Loucy (cell line): ENCODE results near the gene ZSCAN16.

ENCODE experiments used
- H2AFZ ChIP-seq: fragments of 200-600 bp; sonication (generic); 2 replicates; pipeline ENCODE4 v1.6.0; 2016; ENCODE audit warnings: antibody characterized with exemption, mild to moderate bottlenecking, low read length, moderate library complexity
- H3F3A ChIP-seq: fragments of 200-600 bp; 2 replicates; pipeline ENCODE4 v1.6.0; 2016; ENCODE audit warnings: antibody characterized with exemption, low read depth, mild to moderate bottlenecking
- H3K27me3 ChIP-seq: fragments of 200-600 bp; sonication (generic); 2 replicates; pipeline ENCODE4 v1.6.1; 2014; ENCODE audit warnings: low read length, mild to moderate bottlenecking; ENCODE audit not compliant: insufficient read depth, poor library complexity, severe bottlenecking
- H3K36me3 ChIP-seq: fragments of 200-600 bp; sonication (generic); 2 replicates; pipeline ENCODE4 v1.6.1; 2016; ENCODE audit warnings: low read length; ENCODE audit not compliant: insufficient read depth
- H3K4me1 ChIP-seq: fragments of 200-600 bp; sonication (generic); 2 replicates; pipeline ENCODE4 v1.5.1; 2014; ENCODE audit warnings: low read length, mild to moderate bottlenecking; ENCODE audit not compliant: insufficient read depth, poor library complexity, severe bottlenecking
- H3K4me2 ChIP-seq: fragments of 200-600 bp; sonication (generic); 2 replicates; pipeline ENCODE4 v1.6.0; 2014; ENCODE audit warnings: antibody characterized with exemption, low read length, low read depth, mild to moderate bottlenecking; ENCODE audit not compliant: poor library complexity, severe bottlenecking
- H3K4me3 ChIP-seq: fragments of 200-600 bp; sonication (generic); 2 replicates; pipeline ENCODE4 v1.5.1; 2014; ENCODE audit warnings: low read length, mild to moderate bottlenecking, mixed read lengths; ENCODE audit not compliant: poor library complexity, severe bottlenecking
- H3K79me2 ChIP-seq: fragments of 200-600 bp; sonication (generic); 2 replicates; pipeline ENCODE4 v1.6.1; 2014; ENCODE audit warnings: low read length; ENCODE audit not compliant: insufficient read depth
- H3K9ac ChIP-seq: fragments of 200-600 bp; sonication (generic); 2 replicates; pipeline ENCODE4 v1.6.0; 2014; ENCODE audit warnings: mild to moderate bottlenecking, low read depth, low read length, moderate library complexity; ENCODE audit not compliant: poor library complexity, severe bottlenecking
- H3K9me2 ChIP-seq: fragments of 200-600 bp; sonication (generic); replicated peaks from 2 replicates; pipeline ENCODE4 v1.6.1; 2016; ENCODE audit warnings: low read depth, low read length, mixed read lengths
- H3K9me3 ChIP-seq: fragments of 200-600 bp; sonication (generic); 2 replicates; pipeline ENCODE4 v1.6.1; 2014; ENCODE audit warnings: mild to moderate bottlenecking, antibody characterized with exemption, low read length, low read depth; ENCODE audit not compliant: insufficient read depth
- H4K20me1 ChIP-seq: fragments of 200-600 bp; sonication (generic); 2 replicates; pipeline ENCODE4 v1.6.0; 2014; ENCODE audit warnings: antibody characterized with exemption, low read length, mild to moderate bottlenecking; ENCODE audit not compliant: insufficient read depth, poor library complexity, severe bottlenecking
- EZH2phosphoT487 ChIP-seq: fragments of 200-600 bp; IDR thresholded peaks from 2 replicates; pipeline ENCODE4 v1.6.1; 2018; ENCODE audit warnings: antibody characterized with exemption, mild to moderate bottlenecking, moderate library complexity, borderline replicate concordance
- TF ChIP-seq, protein P1 (sequence below): fragments of 200-600 bp; sonication (generic); conservative IDR thresholded peaks from 2 replicates; pipeline ENCODE4 v1.5.1; 2014; ENCODE audit warnings: mild to moderate bottlenecking, antibody characterized with exemption, low read length

The ZSCAN16 gene

DNA sequence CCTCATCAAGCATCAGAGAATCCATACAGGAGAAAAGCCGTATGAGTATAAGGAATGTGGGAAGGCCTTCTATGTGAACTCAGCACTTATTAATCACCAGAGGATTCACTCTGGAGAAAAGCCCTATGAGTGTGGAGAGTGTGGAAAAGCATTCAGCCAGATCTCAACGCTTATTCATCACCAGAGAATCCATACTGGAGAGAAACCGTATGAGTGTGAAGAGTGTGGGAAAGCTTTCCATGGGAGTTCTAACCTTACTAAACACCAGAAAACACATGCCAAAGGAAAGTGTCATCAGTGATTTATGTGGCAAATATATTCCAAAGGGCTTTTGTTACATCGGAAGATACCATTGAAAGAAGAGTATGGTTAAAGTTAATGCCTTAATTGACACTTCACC, 42.7 kb downstream of the ZSCAN16 start:
- TF ChIP-seq, protein P1, sequence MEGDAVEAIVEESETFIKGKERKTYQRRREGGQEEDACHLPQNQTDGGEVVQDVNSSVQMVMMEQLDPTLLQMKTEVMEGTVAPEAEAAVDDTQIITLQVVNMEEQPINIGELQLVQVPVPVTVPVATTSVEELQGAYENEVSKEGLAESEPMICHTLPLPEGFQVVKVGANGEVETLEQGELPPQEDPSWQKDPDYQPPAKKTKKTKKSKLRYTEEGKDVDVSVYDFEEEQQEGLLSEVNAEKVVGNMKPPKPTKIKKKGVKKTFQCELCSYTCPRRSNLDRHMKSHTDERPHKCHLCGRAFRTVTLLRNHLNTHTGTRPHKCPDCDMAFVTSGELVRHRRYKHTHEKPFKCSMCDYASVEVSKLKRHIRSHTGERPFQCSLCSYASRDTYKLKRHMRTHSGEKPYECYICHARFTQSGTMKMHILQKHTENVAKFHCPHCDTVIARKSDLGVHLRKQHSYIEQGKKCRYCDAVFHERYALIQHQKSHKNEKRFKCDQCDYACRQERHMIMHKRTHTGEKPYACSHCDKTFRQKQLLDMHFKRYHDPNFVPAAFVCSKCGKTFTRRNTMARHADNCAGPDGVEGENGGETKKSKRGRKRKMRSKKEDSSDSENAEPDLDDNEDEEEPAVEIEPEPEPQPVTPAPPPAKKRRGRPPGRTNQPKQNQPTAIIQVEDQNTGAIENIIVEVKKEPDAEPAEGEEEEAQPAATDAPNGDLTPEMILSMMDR = no peak
- TF ChIP-seq EZH2phosphoT487 = no peak
- no peaks in the 10 kb centered on the region for H3F3A ChIP-seq
- H3K9me3 ChIP-seq = no peaks in the 10 kb centered on the region

GRCh38 chr6:28167926-28168325, 43.5 kb downstream of the ZSCAN16 start:
- Histone ChIP-seq H3K9ac (no peak overlapping the region), H3K4me2 (no peak overlapping the region), H3K4me1 (no peaks in the 10 kb centered on the region), H3K36me3 (no peaks in the 10 kb centered on the region), H2AFZ (no peak overlapping the region), H4K20me1 (no peaks in the 10 kb centered on the region), H3K4me3 (no peak overlapping the region), H3K9me2 (no peaks in the 10 kb centered on the region), H3K9me3 (no peaks in the 10 kb centered on the region), H3K79me2 (no peaks in the 10 kb centered on the region), H3K27me3 (no peaks in the 10 kb centered on the region), H3F3A (no peaks in the 10 kb centered on the region)
- TF ChIP-seq EZH2phosphoT487 = no peak
- TF ChIP-seq, protein P1 = no peak

More for the DNA sequence above, 42.7 kb downstream of the ZSCAN16 start:
- H3K4me2 ChIP-seq = no peak overlapping the region
- H2AFZ ChIP-seq = no peak overlapping the region
- H3K79me2 ChIP-seq = no peaks in the 10 kb centered on the region
- H3K9me2 ChIP-seq = no peaks in the 10 kb centered on the region
- no peaks in the 10 kb centered on the region for H3K4me1 ChIP-seq
- no peak overlapping the region for H3K4me3 ChIP-seq
- no peaks in the 10 kb centered on the region for H3K27me3 ChIP-seq
- H3K9ac ChIP-seq = no peak overlapping the region
- H4K20me1 ChIP-seq = no peaks in the 10 kb centered on the region
- H3K36me3 ChIP-seq = no peaks in the 10 kb centered on the region

- Histone ChIP-seq H3K9ac (no peak overlapping the region), H3K4me3 (no peak overlapping the region), H3K79me2 (no peaks in the 10 kb centered on the region), H3K36me3 (no peaks in the 10 kb centered on the region), H4K20me1 (no peaks in the 10 kb centered on the region), H2AFZ (no peak overlapping the region), H3K4me1 (no peaks in the 10 kb centered on the region), H3K4me2 (no peak overlapping the region), H3K9me2 (no peaks in the 10 kb centered on the region), H3F3A (no peaks in the 10 kb centered on the region), H3K27me3 (no peaks in the 10 kb centered on the region), H3K9me3 (no peaks in the 10 kb centered on the region)
- TF ChIP-seq, protein P1 = no peak
- TF ChIP-seq EZH2phosphoT487 = no peak
Observed at GRCh38 chr6:28171271-28171670, 46.9 kb downstream of the ZSCAN16 start.
